Progenitor cell of endocrine pancreas (in vitro differentiated cells): ENCODE results near the gene HOXB9. TPM values are rescaled to one million over a fixed set of nuclear protein-coding genes. Genes with fewer than 3 reads are reported as not detected.
A peak's percentile ranks its signal among the peaks of the same experiment; 100 is the strongest.

Source experiments
- DNase-seq: peaks from one replicate; pipeline ENCODE4 v3.0.0; 2021; ENCODE audit warnings: low spot score; ENCODE audit not compliant: unreplicated experiment
- H3K27ac Mint-ChIP-seq: 2 replicates; pipeline ENCODE4 v1.8.0; 2021; ENCODE audit warnings: mild to moderate bottlenecking, moderate library complexity, mixed read lengths
- H3K27me3 Mint-ChIP-seq: 2 replicates; pipeline ENCODE4 v1.8.0; 2021; ENCODE audit warnings: mixed read lengths
- H3K36me3 Mint-ChIP-seq: 2 replicates; pipeline ENCODE4 v1.8.0; 2022; ENCODE audit warnings: mixed read lengths; ENCODE audit not compliant: insufficient read depth
- H3K4me1 Mint-ChIP-seq: 2 replicates; pipeline ENCODE4 v1.8.0; 2021; ENCODE audit warnings: low read depth, mixed read lengths
- H3K4me3 Mint-ChIP-seq: 2 replicates; pipeline ENCODE4 v1.8.0; 2021; ENCODE audit warnings: low read depth, mild to moderate bottlenecking, moderate library complexity, mixed read lengths
- H3K9me3 Mint-ChIP-seq: 2 replicates; pipeline ENCODE4 v1.8.0; 2021; ENCODE audit warnings: low read depth, mixed read lengths
- CTCF ChIP-seq: fragments of 200-600 bp; sonication (generic); IDR thresholded peaks from one replicate; pipeline ENCODE4 v1.5.0; 2021; ENCODE audit warnings: antibody characterized with exemption, mild to moderate bottlenecking; ENCODE audit not compliant: unreplicated experiment
- total RNA-seq: library from RNA; stranded (reverse); gene quantifications from 2 replicates; pipeline ENCODE4 v1.2.1, GENCODE V29; 2021

Gene HOXB9
- total RNA-seq, 1 donor from 2014 or later: not detected

- H3K4me1 Mint-ChIP-seq: peaks cover 8% of the 10 kb centered on the region
- no peaks in the 10 kb centered on the region for H3K36me3 Mint-ChIP-seq
- no peak for TF ChIP-seq CTCF
- no peak for DNase-seq
- no peak overlapping the region for H3K4me3 Mint-ChIP-seq
- H3K27ac Mint-ChIP-seq: peak overlapping the region; percentile 5
- H3K27me3 Mint-ChIP-seq: peaks cover 96% of the 10 kb centered on the region
- H3K9me3 Mint-ChIP-seq: no peaks in the 10 kb centered on the region
These were observed 9.3 kb downstream of the HOXB9 start for GRCh38 chr17:48616717-48617470.

- peaks cover 10% of the 10 kb centered on the region for H3K4me1 Mint-ChIP-seq
- H3K27ac Mint-ChIP-seq: no peak overlapping the region
- TF ChIP-seq CTCF: no peak
- H3K9me3 Mint-ChIP-seq: no peaks in the 10 kb centered on the region
- H3K4me3 Mint-ChIP-seq: no peak overlapping the region
- H3K36me3 Mint-ChIP-seq: no peaks in the 10 kb centered on the region
- DNase-seq: no peak
- peaks cover 96% of the 10 kb centered on the region for H3K27me3 Mint-ChIP-seq
These were observed 10.0 kb downstream of the HOXB9 start for GRCh38 chr17:48615963-48616716.

- DNase-seq: no peak
- H3K36me3 Mint-ChIP-seq: no peaks in the 10 kb centered on the region
- H3K27me3 Mint-ChIP-seq: peaks cover 93% of the 10 kb centered on the region
- no peaks in the 10 kb centered on the region for H3K9me3 Mint-ChIP-seq
- H3K4me3 Mint-ChIP-seq: no peak within 1 kb of the TSS
- H3K4me1 Mint-ChIP-seq: peaks cover 14% of the 10 kb centered on the region
- H3K27ac Mint-ChIP-seq: no peak within 1 kb of the TSS
- no peak for TF ChIP-seq CTCF
These were observed 10.9 kb downstream of the HOXB9 start, which contains the start of gene HOXB8 for GRCh38 chr17:48615047-48615962. Gene HOXB8 (minus strand): TSS chr17:48615292. CDS start chr17:48614704, 588 bp downstream.

GRCh38 chr17:48613862-48614694 lies 12.1 kb downstream of the HOXB9 start:
- Mint-ChIP-seq H3K27ac (no peak overlapping the region), H3K9me3 (no peaks in the 10 kb centered on the region), H3K36me3 (no peaks in the 10 kb centered on the region), H3K4me3 (peak overlapping the region; percentile 19), H3K27me3 (peaks cover 92% of the 10 kb centered on the region), H3K4me1 (peaks cover 11% of the 10 kb centered on the region)
- DNase-seq: no peak
- TF ChIP-seq CTCF: no peak
